Panc1 (cell line): ENCODE data around the gene GRID1. TPM values are rescaled to one million over a fixed set of nuclear protein-coding genes. Genes with fewer than 3 reads are reported as not detected.

Experiments used
- ATAC-seq: fragments of 200-7000 bp; cut with Tn5 transposase; 2 replicates; pipeline ENCODE4 v1.9.1; 2020; ENCODE audit warnings: mild to moderate bottlenecking, moderate library complexity
- BruUV-seq: library from RNA; stranded (reverse); fragments of 400-500 nt; replicated peaks from 2 replicates; lab custom pipeline; 2021; lab: Mats Ljungman, UMichigan
- CTCF ChIA-PET: fragments of 300-600 bp; sonication (Branson Sonifier 250); formaldehyde crosslinking; loops from one replicate; lab custom pipeline; 2022; ENCODE audit warnings: antibody characterized with exemption; lab: Charles Lee
- POLR2A ChIA-PET: fragments of 300-600 bp; sonication (Branson Sonifier 250); formaldehyde crosslinking; loops from one replicate; lab custom pipeline; 2022; ENCODE audit warnings: antibody characterized with exemption; lab: Charles Lee
- DNase-seq: peaks from one replicate; pipeline ENCODE4 v3.0.0-alpha.2; 2010; ENCODE audit warnings: low read depth, low spot score
- H3K27ac ChIP-seq: 2 replicates; pipeline ENCODE4 v1.5.1; 2011; ENCODE audit warnings: mild to moderate bottlenecking, low read length, inconsistent platforms
- H3K27me3 ChIP-seq: fragments of 200-500 bp; sonication (Bioruptor generic); 2 replicates; pipeline ENCODE4 v1.6.0; 2014; ENCODE audit warnings: low read length, inconsistent platforms; ENCODE audit not compliant: control insufficient read depth, insufficient read depth
- H3K36me3 ChIP-seq: fragments of 200-500 bp; sonication (Bioruptor generic); 2 replicates; pipeline ENCODE4 v1.5.1; 2014; ENCODE audit warnings: inconsistent platforms, mild to moderate bottlenecking, low read length, moderate library complexity; ENCODE audit not compliant: control insufficient read depth, insufficient read depth
- H3K4me1 ChIP-seq: 2 replicates; pipeline ENCODE4 v1.5.1; 2011; ENCODE audit warnings: inconsistent platforms, mild to moderate bottlenecking, low read length, moderate library complexity; ENCODE audit not compliant: control insufficient read depth, insufficient read depth
- H3K4me3 ChIP-seq, 2 experiments: 2 replicates each; pipeline ENCODE4 v1.5.1; 2011 to 2012; ENCODE audit warnings: low read depth in 2 of 2, low read length in 2 of 2, mild to moderate bottlenecking in 2 of 2, inconsistent platforms in 1 of 2, moderate library complexity in 1 of 2
- H3K9me3 ChIP-seq: fragments of 200-500 bp; sonication (Bioruptor generic); 2 replicates; pipeline ENCODE4 v1.5.1; 2014; ENCODE audit warnings: low read depth, mild to moderate bottlenecking, inconsistent platforms, low read length, moderate library complexity; ENCODE audit not compliant: control insufficient read depth, insufficient read depth
- CTCF ChIP-seq: fragments of 450-650 bp; IDR thresholded peaks from 2 replicates; pipeline ENCODE4 v1.5.1; 2017; ENCODE audit warnings: mild to moderate bottlenecking
- POLR2AphosphoS5 ChIP-seq: IDR thresholded peaks from 2 replicates; pipeline ENCODE4 v1.6.1; 2012; ENCODE audit warnings: mild to moderate bottlenecking, low read depth, low read length, moderate library complexity
- REST ChIP-seq, 2 experiments: IDR thresholded peaks; 2 replicates each; pipeline ENCODE4 v1.6.1; 2011 to 2012; ENCODE audit warnings: low read depth in 2 of 2, control low read depth in 1 of 2, low read length in 1 of 2, mild to moderate bottlenecking in 1 of 2, moderate library complexity in 1 of 2; ENCODE audit not compliant: insufficient read depth in 1 of 2
- SIN3A ChIP-seq: IDR thresholded peaks from 2 replicates; pipeline ENCODE4 v1.6.1; 2012; ENCODE audit warnings: low read depth, mild to moderate bottlenecking, low read length, moderate library complexity, borderline replicate concordance; ENCODE audit not compliant: insufficient read depth
- TCF7L2 ChIP-seq: IDR thresholded peaks from 2 replicates; pipeline ENCODE4 v1.6.1; 2011; ENCODE audit warnings: mild to moderate bottlenecking, low read depth, low read length, inconsistent platforms
- in situ Hi-C: cut with HindIII; loops from 2 replicates; pipeline ENCODE4 v1.10.0; 2016; ENCODE audit warnings: low sequenced_read_pairs, low pct_unique_long_range_greater_than_20kb
- intact Hi-C: fragments of 100-400 bp; cut with micrococcal nuclease; formaldehyde crosslinking; loops from one replicate; pipeline ENCODE4 v1.10.0; 2022; ENCODE audit not compliant: unreplicated experiment
- total RNA-seq: library from RNA; stranded (reverse); gene quantifications from one replicate; pipeline ENCODE4 v1.2.1, GENCODE V29; 2021; ENCODE audit not compliant: unreplicated experiment

GRID1 gene
- total RNA-seq, 1 experiment from 2014 or later = 2.3 TPM

- BruUV-seq = no TSS peak
- in situ Hi-C loops (no loop called here), intact Hi-C loops (no loop called here)
- no peaks in the 10 kb centered on the region for H3K9me3 ChIP-seq
- no peak overlapping the region for H3K27ac ChIP-seq
- no peak for TF ChIP-seq CTCF
- no peak for TF ChIP-seq REST (IDR thresholded peaks at IDR 0.05; ENCODE audit: insufficient read depth in 1 of 2, low read depth in 2 of 2, low read length in 1 of 2)
- no peak for TF ChIP-seq TCF7L2
- no peak for TF ChIP-seq POLR2AphosphoS5
- no peak for TF ChIP-seq SIN3A
- DNase-seq = no peak
- H3K4me1 ChIP-seq = no peaks in the 10 kb centered on the region
- CTCF ChIA-PET = no interaction called here
- POLR2A ChIA-PET = no interaction called here
- H3K27me3 ChIP-seq = no peaks in the 10 kb centered on the region
- no peak for ATAC-seq
- H3K36me3 ChIP-seq = no peaks in the 10 kb centered on the region
- H3K4me3 ChIP-seq = no peak overlapping the region
These were observed 295.4 kb downstream of the GRID1 start for GRCh38 chr10:86071145-86071544.

- no TSS peak for BruUV-seq
- ChIA-PET POLR2A (no interaction called here), CTCF (no interaction called here)
- TF ChIP-seq CTCF (no peak), SIN3A (no peak), REST (IDR thresholded peaks at IDR 0.05; ENCODE audit: insufficient read depth in 1 of 2, low read depth in 2 of 2, low read length in 1 of 2) (no peak), POLR2AphosphoS5 (no peak), TCF7L2 (no peak)
- DNase-seq (no peak), ATAC-seq (no peak)
- Histone ChIP-seq H3K4me1 (no peaks in the 10 kb centered on the region), H3K4me3 (no peak overlapping the region), H3K36me3 (no peaks in the 10 kb centered on the region), H3K27me3 (no peaks in the 10 kb centered on the region), H3K9me3 (no peaks in the 10 kb centered on the region), H3K27ac (no peak overlapping the region)
- in situ Hi-C loops = no loop called here
- intact Hi-C loops = no loop called here
These were observed 296.3 kb downstream of the GRID1 start for GRCh38 chr10:86070278-86070677.
